Stimulated activated naive CD8-positive, alpha-beta T cell treated with anti-CD3 and anti-CD28 coated beads, Interleukin-15, Interleukin-2, amounts not matched to agents 100 U/mL and 50 U/mL, for 24 hours (primary cell): ENCODE measurements around the gene FEM1A.
A peak's percentile ranks its signal among the peaks of the same experiment; 100 is the strongest.
"Not testable (repeated sequence)": the region's sequence is repeated elsewhere in the genome, so short reads cannot be mapped to it uniquely, and the experiment has no call there.

ENCODE experiments used
- ATAC-seq: fragments of 150-1000 bp; cut with Tn5 transposase; one replicate; pipeline ENCODE4 v1.10.0; 2021
- DNase-seq: peaks from one replicate; pipeline ENCODE4 v3.0.0; 2021

FEM1A gene

DNA sequence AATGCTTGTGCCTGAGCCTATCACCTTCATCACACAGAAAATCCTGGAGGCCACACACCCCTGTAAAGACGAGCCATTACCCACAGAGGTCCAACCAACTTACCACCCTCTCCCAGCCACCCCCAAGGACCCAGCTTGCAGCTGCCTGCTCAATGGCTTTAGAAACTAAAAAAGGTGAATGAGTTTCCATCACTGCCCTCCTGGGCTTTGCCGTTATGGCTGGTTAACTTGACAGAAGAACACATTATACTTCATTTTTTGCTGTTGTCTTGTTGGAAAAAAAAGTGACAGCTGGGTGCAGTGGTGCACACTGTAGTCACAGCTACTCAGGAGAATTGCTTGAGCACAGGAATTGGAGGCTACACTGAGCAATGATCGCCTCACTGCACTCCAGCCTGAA is 17.4 kb upstream of the FEM1A start:
- DNase-seq, result no peak
- ATAC-seq, result no peak

DNA sequence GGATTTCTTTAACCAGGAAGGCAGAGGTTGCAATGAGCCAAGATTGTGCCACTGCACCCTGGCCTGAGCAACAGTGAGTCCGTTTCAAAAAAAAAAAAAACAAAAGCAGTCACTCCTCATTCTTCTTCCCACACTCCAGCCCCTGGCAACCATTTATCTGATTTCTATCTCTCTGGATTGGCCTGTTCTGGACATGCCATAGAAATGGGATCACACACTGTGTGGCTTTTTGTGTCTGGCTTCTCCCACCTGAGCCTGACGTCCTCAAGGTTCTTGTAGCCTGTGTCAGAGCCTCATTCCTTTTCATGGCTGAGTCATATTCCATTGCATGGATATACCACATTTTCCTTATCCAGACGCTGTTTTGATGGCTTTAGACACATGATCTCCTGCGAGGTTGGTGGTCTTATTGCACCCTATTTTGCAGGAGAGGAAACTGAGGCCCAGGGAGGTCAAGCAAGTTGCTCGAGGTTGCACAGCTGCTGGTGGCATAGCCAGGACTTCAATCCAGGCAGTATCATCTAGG is 15.8 kb upstream of the FEM1A start:
- DNase-seq (no peak), ATAC-seq (no peak)

DNA sequence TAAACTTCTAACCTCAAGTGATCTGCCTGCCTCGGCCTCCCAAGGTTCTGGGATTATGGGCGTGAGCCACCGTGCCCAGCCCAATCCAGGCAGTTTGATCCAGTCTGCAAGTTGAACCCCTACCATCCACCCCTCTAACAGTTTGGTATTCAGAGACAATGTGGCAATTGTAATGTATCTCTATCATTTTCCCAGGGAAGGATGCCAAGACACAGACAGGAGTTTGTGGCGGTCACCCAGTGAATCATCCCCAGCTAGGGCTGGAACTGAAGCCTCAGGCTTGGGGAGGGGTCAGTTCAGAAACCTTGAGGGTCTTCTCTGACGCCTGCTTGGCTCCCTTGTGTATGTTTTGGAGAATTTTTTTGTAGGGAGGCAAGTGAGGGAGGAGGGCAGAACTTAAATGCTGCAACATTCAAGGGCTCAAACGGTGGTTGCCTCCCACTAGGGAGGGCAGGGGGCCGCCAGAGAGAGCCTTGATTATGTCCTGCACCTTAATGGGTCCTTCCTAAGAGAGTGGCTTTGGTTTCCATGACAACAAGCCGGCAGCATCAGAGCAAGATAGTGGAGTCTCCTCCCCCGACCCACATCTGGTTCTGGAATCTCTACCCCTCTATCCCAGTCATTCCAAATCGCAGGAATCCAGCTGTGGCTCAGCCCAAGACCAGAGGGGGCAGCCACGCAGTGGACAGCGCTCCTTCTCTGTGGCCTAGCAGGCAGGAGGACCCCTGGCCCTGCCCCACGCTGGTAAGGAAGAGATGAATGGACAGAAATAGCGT is 14.9 kb upstream of the FEM1A start:
- no peak for DNase-seq
- ATAC-seq, result no peak

- not testable (repeated sequence) for DNase-seq, ATAC-seq
Measured at GRCh38 chr19:4778124-4778523, 13.4 kb upstream of the FEM1A start.

DNA sequence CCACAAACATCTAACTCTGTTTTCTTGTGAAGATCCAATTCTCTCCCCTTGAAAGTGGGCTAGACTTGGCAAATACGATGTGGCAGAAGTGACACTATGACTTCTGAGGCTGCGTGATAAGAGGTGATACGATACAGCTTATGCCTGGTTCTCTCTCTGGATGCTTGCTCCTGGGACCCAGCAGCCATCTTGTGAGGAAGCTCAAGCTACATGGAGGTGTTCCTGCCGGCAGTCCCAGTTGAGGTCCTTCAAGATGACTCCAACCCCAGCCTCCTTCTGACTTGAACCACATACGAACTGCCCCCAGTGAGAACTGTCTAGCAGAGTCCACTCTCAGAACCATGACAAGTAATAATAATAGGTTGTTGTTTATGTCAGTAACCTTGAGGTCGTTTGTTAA is 10.7 kb upstream of the FEM1A start:
- DNase-seq, result no peak
- ATAC-seq, result no peak

DNA sequence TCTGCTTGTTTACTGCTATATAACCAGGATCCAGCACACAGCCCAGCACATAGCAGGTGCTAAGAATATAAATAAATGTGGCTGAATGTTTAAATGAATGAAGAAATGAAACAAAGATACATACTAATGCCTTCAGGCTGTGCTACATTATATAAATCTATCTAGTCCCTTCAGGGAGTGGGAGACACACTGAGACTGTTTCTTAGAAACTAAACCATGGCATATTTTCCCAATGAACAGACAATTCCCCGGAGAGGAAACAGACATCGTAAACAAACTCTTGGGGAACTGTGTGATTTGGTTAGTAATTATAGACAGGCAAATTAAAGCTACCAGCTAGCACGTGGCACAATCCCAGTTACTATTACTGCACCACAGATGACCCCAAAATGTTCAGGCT is 9.7 kb upstream of the FEM1A start:
- DNase-seq (no peak), ATAC-seq (no peak)

- DNase-seq, ATAC-seq: not testable (repeated sequence)
Measured at GRCh38 chr19:4786412-4787016, 5.0 kb upstream of the FEM1A start.

DNA sequence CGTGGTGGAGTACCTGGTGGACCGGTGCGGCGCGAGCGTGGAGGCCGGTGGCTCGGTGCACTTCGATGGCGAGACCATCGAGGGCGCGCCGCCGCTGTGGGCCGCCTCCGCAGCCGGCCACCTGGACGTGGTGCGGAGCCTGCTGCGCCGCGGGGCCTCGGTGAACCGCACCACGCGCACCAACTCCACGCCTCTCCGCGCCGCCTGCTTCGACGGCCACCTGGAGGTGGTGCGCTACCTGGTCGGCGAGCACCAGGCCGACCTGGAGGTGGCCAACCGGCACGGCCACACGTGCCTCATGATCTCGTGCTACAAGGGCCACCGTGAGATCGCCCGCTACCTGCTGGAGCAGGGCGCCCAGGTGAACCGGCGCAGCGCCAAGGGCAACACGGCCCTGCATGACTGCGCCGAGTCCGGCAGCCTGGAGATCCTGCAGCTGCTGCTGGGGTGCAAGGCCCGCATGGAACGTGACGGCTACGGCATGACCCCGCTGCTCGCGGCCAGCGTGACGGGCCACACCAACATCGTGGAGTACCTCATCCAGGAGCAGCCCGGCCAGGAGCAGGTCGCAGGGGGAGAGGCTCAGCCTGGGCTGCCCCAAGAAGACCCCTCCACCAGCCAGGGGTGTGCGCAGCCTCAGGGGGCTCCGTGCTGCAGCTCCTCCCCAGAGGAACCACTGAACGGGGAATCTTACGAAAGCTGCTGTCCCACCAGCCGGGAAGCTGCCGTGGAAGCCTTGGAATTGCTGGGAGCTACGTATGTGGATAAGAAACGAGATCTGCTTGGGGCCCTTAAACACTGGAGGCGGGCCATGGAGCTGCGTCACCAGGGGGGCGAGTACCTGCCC is 708 bp downstream of the FEM1A start:
- not testable (repeated sequence) for DNase-seq, ATAC-seq

DNA sequence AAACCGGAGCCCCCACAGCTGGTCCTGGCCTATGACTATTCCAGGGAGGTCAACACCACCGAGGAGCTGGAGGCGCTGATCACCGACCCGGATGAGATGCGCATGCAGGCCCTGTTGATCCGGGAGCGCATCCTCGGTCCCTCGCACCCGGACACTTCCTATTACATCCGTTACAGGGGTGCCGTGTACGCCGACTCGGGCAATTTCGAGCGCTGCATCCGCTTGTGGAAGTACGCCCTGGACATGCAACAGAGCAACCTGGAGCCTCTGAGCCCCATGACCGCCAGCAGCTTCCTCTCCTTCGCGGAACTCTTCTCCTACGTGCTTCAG is 1.3 kb downstream of the FEM1A start:
- ATAC-seq, DNase-seq: not testable (repeated sequence)

- not testable (repeated sequence) for DNase-seq, ATAC-seq
Measured at GRCh38 chr19:4793278-4793677, 1.7 kb downstream of the FEM1A start.

DNA sequence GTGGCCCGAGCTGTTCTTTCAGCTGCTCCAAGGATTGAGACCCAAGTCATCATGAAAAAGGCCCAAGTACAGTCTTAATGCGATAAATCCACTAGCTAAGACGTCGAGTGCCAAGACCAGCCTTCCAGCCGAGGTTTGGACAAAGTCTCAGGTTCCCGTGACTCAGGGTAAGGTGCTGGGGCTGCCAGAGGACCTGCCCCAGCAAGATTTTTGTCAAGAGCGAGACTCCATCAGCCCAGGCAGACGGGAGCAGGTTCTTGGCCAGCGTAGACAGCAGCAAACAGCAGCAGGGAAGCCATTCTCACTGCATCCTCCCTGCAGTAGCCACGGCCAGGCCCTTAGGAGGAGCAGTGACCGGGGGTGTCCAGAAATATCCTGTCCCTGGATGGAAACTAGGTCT is 3.4 kb downstream of the FEM1A start:
- DNase-seq (no peak), ATAC-seq (no peak)

DNA sequence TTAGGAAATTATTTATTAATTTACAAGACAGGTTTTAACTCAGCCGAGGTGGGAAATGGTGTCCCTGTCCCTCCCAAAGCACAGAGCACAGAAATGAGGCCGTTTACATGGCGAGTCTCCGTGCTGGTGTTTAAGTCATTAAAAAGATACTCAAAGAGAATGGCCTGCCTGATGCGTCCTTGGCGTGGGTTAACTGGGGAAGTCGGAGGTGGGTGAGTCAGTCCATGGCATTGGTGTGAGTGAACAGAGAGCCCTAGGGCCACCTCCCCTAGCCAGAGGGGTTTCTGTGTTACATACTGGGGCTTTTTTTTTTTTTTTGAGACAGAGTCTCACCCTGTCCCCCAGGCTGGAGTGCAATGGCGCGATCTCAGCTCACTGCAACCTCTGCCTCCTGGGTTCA is 3.9 kb downstream of the FEM1A start:
- ATAC-seq, result no peak
- DNase-seq, result no peak

- no peak for DNase-seq
- no peak for ATAC-seq
Measured at GRCh38 chr19:4800591-4801081, 9.1 kb downstream of the FEM1A start.

GRCh38 chr19:4801085-4801619 is 9.6 kb downstream of the FEM1A start:
- DNase-seq (no peak), ATAC-seq (no peak)

DNA sequence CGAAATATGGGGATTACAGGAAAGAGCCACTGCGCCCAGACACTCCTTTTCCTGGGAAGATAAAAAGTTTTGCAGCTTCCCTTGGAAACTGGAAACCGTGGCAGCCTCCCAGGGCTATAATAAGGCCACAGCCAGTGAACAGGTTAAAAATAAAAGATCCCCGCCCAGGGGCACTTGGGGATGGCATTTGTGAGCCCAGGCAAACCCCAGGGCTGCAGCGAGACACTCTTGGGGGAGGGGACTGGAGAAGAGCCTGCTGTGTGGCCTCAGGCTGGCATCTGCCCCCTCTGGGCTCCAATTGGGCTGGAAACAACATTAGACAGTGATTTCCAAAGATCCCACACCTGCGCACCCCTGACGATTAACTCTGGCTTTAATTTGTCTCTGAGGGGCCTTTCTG is 11.2 kb downstream of the FEM1A start:
- DNase-seq (no peak), ATAC-seq (no peak)

- ATAC-seq, result peak; percentile 85
Measured at GRCh38 chr19:4803736-4804695, 12.5 kb downstream of the FEM1A start.

DNA sequence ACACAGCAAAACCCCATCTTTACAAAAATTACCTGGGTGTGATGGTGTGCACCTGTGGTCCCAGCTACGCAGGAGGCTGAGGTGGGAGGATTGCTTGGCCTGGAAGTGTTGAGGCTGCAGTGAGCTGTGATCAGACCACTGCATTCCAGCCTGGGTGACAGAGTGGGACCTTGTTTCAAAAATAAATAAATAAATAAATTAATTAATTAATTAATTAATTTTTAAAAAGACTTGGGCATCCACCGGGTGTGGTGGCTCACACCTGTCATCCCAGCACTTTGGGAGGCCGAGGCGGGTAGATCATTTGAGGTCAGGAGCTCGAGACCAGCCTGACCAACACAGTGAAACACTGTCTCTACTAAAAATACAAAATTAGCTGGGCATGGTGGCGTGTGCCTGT is 13.6 kb downstream of the FEM1A start:
- ATAC-seq, DNase-seq: not testable (repeated sequence)

More at GRCh38 chr19:4803736-4804695, 12.5 kb downstream of the FEM1A start:
- peak; percentile 80 for DNase-seq

DNA sequence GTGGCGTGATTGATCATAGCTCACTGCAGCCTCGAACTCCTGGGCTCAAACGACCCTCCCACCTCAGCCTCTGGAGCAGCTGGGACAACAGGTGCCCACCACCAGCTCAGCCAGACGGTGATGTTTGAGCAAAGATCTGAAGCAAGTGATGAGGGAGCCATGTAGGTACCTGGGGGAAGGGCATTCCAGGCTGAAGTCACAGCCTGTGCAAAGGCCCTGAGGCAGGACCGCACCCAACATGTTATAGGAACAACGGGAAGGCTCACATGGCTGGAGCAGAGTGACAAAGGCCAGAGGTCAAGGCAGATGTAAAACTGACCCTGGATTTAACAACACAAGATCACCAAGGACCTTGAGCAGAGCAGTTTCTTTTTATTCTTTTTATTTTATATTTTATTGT is 14.8 kb downstream of the FEM1A start:
- ATAC-seq (no peak), DNase-seq (no peak)

DNA sequence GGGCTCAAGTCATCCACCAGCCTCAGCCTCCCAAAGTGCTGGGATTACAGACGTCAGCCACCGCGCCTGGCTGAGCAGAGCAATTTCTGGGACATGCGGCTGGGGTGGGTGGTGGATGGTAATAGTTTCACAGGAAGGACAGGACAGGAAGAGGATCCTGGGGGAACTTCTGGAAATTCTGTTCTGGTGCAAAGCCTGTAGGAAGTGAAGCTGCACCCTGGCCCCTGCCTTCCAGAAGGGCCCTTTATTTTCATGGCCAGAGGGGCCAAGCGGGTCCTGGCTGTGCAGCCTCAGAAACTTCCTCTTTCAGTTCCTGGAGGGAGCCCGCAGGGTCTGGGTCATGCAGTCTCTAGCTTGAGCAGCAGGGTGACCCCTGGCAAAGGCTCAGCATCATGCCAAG is 15.7 kb downstream of the FEM1A start:
- no peak for ATAC-seq
- no peak for DNase-seq

- DNase-seq, result peak; percentile 96
Measured at GRCh38 chr19:4811328-4812131, 20.0 kb downstream of the FEM1A start.

More at GRCh38 chr19:4811328-4812131, 20.0 kb downstream of the FEM1A start:
- ATAC-seq, result peak; percentile 74
